ENCODE data around the gene CYP4F22.
"Not testable (repeated sequence)": the region's sequence is repeated elsewhere in the genome, so short reads cannot be mapped to it uniquely, and the experiment has no call there.

CYP4F22 gene

DNA sequence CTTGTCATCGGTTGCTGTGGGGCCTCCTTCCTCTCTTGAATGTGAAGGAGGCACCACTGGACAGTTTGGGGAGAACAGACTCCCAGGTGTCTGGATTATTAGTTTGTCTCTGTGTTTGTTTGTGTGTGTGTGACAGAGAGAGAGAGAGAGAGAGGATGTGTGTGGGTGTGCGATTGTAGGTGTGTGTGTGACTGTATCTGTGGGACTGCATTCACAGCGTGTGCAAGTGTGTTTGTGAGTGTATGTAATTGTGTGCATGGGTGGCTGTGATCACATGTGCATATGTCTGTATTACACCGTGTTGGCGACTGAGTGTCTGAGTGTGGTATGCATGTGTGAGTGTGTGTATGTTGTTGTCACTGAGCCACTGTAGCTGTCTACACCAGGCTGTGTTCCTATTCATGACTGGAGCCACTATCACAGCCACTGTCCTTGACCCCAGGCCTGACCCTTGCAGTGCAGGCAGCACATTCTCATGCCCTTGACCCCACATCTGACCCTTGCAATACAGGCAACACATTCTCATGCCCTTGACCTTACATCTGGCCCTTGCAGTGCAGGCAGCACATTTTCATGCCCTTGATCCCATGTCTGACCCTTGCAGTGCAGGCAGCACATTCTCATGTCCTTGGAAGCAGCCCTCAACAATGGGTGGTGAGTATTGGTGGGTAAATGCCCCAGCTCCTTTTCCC is 81.6 kb downstream of the CYP4F22 start:
- H3K79me2 ChIP-seq (ENCODE audit: insufficient read depth, low read depth) = no peaks in the 10 kb centered on the region
- no peaks in the 10 kb centered on the region for H3K4me1 ChIP-seq (ENCODE audit: low read depth, poor library complexity, severe bottlenecking)
- H3K27me3 ChIP-seq (ENCODE audit: insufficient read depth, low read depth) = peaks cover 3% of the 10 kb centered on the region; the same call in 1 of the 2 replicates
- H3K27ac ChIP-seq = no peak overlapping the region
- H3K36me3 ChIP-seq (ENCODE audit: insufficient read depth) = no peaks in the 10 kb centered on the region
- TF ChIP-seq, protein P1, sequence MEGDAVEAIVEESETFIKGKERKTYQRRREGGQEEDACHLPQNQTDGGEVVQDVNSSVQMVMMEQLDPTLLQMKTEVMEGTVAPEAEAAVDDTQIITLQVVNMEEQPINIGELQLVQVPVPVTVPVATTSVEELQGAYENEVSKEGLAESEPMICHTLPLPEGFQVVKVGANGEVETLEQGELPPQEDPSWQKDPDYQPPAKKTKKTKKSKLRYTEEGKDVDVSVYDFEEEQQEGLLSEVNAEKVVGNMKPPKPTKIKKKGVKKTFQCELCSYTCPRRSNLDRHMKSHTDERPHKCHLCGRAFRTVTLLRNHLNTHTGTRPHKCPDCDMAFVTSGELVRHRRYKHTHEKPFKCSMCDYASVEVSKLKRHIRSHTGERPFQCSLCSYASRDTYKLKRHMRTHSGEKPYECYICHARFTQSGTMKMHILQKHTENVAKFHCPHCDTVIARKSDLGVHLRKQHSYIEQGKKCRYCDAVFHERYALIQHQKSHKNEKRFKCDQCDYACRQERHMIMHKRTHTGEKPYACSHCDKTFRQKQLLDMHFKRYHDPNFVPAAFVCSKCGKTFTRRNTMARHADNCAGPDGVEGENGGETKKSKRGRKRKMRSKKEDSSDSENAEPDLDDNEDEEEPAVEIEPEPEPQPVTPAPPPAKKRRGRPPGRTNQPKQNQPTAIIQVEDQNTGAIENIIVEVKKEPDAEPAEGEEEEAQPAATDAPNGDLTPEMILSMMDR (conservative IDR thresholded peaks at IDR 0.05; ENCODE audit: low read depth, low read length) = no peak
- H3K4me2 ChIP-seq = no peak overlapping the region
- H4K20me1 ChIP-seq (ENCODE audit: insufficient read depth) = no peaks in the 10 kb centered on the region
- H2AFZ ChIP-seq (ENCODE audit: low read depth) = no peak overlapping the region
- H3K4me3 ChIP-seq (IDR thresholded peaks at IDR 0.05; ENCODE audit: insufficient read depth, low read depth, low read length) = no peak overlapping the region
- H3K9ac ChIP-seq = no peak overlapping the region

DNA sequence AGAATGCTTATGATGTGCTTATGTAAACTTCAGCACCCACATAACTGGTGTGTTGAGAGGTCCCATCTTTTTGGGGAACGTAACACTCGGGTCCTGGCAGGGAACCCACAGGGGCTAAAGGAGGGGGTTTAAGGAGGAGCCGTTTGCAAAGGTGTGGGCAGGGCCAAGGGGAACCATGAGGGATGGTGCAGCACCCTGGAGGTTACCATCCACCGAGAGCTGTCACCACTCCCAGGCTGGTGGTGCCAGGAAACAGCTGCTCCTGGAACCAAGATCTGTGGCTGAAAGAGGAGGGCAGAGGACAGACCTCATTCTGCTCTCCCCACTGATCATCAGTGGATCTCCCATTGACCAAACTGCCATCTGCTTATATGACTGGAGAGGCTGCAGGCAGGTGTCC is 83.5 kb downstream of the CYP4F22 start:
- no peak overlapping the region for H3K4me3 ChIP-seq (IDR thresholded peaks at IDR 0.05; ENCODE audit: insufficient read depth, low read depth, low read length)
- TF ChIP-seq, protein P1 (conservative IDR thresholded peaks at IDR 0.05; ENCODE audit: low read depth, low read length) = no peak
- no peak overlapping the region for H3K9ac ChIP-seq
- H4K20me1 ChIP-seq (ENCODE audit: insufficient read depth) = no peaks in the 10 kb centered on the region
- no peaks in the 10 kb centered on the region for H3K36me3 ChIP-seq (ENCODE audit: insufficient read depth)
- H3K79me2 ChIP-seq (ENCODE audit: insufficient read depth, low read depth) = no peaks in the 10 kb centered on the region
- no peak overlapping the region for H3K4me2 ChIP-seq
- H3K27me3 ChIP-seq (ENCODE audit: insufficient read depth, low read depth) = peaks cover 3% of the 10 kb centered on the region; the same call in 1 of the 2 replicates
- no peaks in the 10 kb centered on the region for H3K4me1 ChIP-seq (ENCODE audit: low read depth, poor library complexity, severe bottlenecking)
- H2AFZ ChIP-seq (ENCODE audit: low read depth) = no peak overlapping the region
- no peak overlapping the region for H3K27ac ChIP-seq

DNA sequence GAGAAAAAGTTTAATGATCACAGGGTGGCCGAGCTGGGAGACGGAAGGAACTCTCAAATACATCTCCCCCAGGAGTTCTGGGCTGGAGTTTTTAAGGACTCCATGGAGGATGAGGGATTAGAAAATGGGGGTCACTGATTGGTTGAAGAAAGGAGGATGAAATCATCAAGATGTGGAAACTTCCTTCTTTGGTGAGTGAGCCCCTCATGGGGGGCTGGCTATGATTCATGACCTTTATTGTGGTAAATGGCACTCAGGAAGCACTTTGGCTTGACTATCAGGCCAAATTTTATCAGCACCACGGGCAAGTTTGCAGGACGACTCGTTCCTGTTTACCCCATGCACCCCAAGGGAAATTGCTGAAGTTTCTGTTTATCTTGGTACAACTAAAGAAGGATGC is 84.2 kb downstream of the CYP4F22 start:
- not testable (repeated sequence) for H3K27me3 ChIP-seq (ENCODE audit: insufficient read depth, low read depth); H3K4me3 ChIP-seq (IDR thresholded peaks at IDR 0.05; ENCODE audit: insufficient read depth, low read depth, low read length); H2AFZ ChIP-seq (ENCODE audit: low read depth); H3K9ac ChIP-seq; H3K4me2 ChIP-seq; H3K27ac ChIP-seq; H4K20me1 ChIP-seq (ENCODE audit: insufficient read depth); H3K36me3 ChIP-seq (ENCODE audit: insufficient read depth); H3K4me1 ChIP-seq (ENCODE audit: low read depth, poor library complexity, severe bottlenecking); H3K79me2 ChIP-seq (ENCODE audit: insufficient read depth, low read depth)

DNA sequence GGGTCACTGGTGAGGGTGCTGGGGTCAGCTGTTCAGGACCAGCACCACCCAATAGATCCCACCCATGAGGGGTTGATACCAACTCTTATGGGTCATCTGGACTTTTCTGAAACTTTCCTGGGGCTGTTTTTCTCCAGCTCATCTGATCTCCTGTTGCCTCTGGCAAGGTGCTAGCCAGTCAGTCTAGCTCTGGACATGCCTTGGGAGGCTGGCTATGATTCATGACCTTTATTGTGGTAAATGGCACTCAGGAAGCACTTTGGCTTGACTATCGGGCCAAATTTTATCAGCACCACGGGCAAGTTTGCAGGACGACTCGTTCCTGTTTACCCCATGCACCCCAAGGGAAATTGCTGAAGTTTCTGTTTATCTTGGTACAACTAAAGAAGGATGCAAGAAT is 85.4 kb downstream of the CYP4F22 start:
- H3K4me1 ChIP-seq (ENCODE audit: low read depth, poor library complexity, severe bottlenecking); H3K79me2 ChIP-seq (ENCODE audit: insufficient read depth, low read depth); H2AFZ ChIP-seq (ENCODE audit: low read depth); H3K27me3 ChIP-seq (ENCODE audit: insufficient read depth, low read depth); H3K4me2 ChIP-seq; H3K27ac ChIP-seq; H3K36me3 ChIP-seq (ENCODE audit: insufficient read depth); H3K9ac ChIP-seq; H3K4me3 ChIP-seq (IDR thresholded peaks at IDR 0.05; ENCODE audit: insufficient read depth, low read depth, low read length); H4K20me1 ChIP-seq (ENCODE audit: insufficient read depth): not testable (repeated sequence)

DNA sequence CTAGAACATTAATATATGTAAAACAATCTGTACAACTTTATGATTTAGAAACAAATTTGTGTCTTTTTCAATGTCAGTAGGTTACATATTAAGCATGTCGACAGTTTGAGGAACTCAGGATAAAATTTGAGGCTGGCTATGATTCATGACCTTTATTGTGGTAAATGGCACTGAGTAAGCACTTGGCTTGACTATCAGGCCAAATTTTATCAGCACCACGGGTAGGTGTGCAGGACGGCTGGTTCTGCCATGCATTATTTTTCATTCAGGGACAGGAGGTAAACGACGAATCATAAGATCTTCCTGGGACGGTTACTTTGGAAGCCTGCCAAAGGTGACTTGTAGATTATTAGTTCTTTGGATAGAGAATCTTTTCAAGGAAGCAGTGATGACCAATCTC is 86.7 kb downstream of the CYP4F22 start:
- Histone ChIP-seq H3K4me1 (ENCODE audit: low read depth, poor library complexity, severe bottlenecking) (no peaks in the 10 kb centered on the region), H3K79me2 (ENCODE audit: insufficient read depth, low read depth) (no peaks in the 10 kb centered on the region), H2AFZ (ENCODE audit: low read depth) (no peak overlapping the region), H4K20me1 (ENCODE audit: insufficient read depth) (no peaks in the 10 kb centered on the region), H3K9ac (no peak overlapping the region), H3K27ac (no peak overlapping the region), H3K36me3 (ENCODE audit: insufficient read depth) (no peaks in the 10 kb centered on the region), H3K27me3 (ENCODE audit: insufficient read depth, low read depth) (peaks cover 3% of the 10 kb centered on the region; the same call in 1 of the 2 replicates), H3K4me3 (IDR thresholded peaks at IDR 0.05; ENCODE audit: insufficient read depth, low read depth, low read length) (no peak overlapping the region), H3K4me2 (no peak overlapping the region)
- TF ChIP-seq, protein P1 (conservative IDR thresholded peaks at IDR 0.05; ENCODE audit: low read depth, low read length) = no peak

Data from KMS-11 (cell line).